Uterus (tissue), 2 donors: ENCODE data around the gene CCL2.

Experiments used
- POLR2A ChIP-seq, 2 donors: fragments of 450-650 bp; IDR thresholded peaks; one replicate each; pipeline ENCODE4 v1.6.1; 2016; ENCODE audit warnings: antibody characterized with exemption in 2 of 2, mild to moderate bottlenecking in 1 of 2, moderate library complexity in 1 of 2
- TF ChIP-seq, protein P1 (sequence below), 4 experiments: fragments of 200-600 bp in 2 of 4; fragments of 450-650 bp in 2 of 4; sonication (generic) in 2 of 4; IDR thresholded peaks; one replicate each; pipeline ENCODE4 v1.5.1; 2016 to 2019; ENCODE audit warnings: antibody characterized with exemption in 4 of 4, mild to moderate bottlenecking in 2 of 4, moderate library complexity in 1 of 4

DNA sequence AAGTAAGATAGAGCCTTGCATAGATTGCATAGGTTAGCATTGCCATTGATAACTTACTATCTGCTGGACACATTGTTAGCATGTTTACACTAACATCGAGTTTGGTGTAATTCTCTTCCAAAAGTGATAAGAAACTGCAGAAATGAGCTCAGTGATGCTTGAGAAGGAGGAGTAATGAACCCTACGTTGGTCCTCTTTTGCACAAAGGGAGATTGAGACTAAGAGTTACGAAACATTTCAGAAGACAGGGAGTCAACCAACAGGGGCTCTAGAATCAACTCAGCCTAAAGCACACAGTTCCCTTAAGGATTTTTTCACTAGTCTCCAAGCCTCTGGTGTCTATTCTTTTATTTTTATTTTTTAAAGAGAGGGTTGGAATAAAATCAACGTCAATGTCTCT, 21.7 kb downstream of the CCL2 start:
- TF ChIP-seq, protein P1, sequence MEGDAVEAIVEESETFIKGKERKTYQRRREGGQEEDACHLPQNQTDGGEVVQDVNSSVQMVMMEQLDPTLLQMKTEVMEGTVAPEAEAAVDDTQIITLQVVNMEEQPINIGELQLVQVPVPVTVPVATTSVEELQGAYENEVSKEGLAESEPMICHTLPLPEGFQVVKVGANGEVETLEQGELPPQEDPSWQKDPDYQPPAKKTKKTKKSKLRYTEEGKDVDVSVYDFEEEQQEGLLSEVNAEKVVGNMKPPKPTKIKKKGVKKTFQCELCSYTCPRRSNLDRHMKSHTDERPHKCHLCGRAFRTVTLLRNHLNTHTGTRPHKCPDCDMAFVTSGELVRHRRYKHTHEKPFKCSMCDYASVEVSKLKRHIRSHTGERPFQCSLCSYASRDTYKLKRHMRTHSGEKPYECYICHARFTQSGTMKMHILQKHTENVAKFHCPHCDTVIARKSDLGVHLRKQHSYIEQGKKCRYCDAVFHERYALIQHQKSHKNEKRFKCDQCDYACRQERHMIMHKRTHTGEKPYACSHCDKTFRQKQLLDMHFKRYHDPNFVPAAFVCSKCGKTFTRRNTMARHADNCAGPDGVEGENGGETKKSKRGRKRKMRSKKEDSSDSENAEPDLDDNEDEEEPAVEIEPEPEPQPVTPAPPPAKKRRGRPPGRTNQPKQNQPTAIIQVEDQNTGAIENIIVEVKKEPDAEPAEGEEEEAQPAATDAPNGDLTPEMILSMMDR (IDR thresholded peaks at IDR 0.05), result no peak
- TF ChIP-seq POLR2A (IDR thresholded peaks at IDR 0.05), result no peak
